NCI-H526 (cell line): ENCODE results near the gene AP2S1.
"Not testable (repeated sequence)": the region's sequence is repeated elsewhere in the genome, so short reads cannot be mapped to it uniquely, and the experiment has no call there.

Experiments
- DNase-seq, 2 experiments: peaks; one replicate each; lab custom pipeline; 2025; lab: John Stamatoyannopoulos, UW

The AP2S1 gene

GRCh38 chr19:46867170-46867569, 16.5 kb upstream of the AP2S1 start:
- no peak for DNase-seq

- DNase-seq, result no peak
These were observed 15.9 kb upstream of the AP2S1 start for GRCh38 chr19:46866407-46867136.

GRCh38 chr19:46863818-46864629, 13.4 kb upstream of the AP2S1 start:
- no peak for DNase-seq

- peak in 1 of 2 experiments; percentile 12 for DNase-seq
These were observed 12.5 kb upstream of the AP2S1 start for GRCh38 chr19:46862974-46863632.

GRCh38 chr19:46862503-46862834, 11.8 kb upstream of the AP2S1 start:
- no peak for DNase-seq

- DNase-seq, result peak in 1 of 2 experiments; percentile 38
These were observed 11.3 kb upstream of the AP2S1 start for GRCh38 chr19:46861691-46862502.

- peak in 1 of 2 experiments; percentile 58 for DNase-seq
These were observed 10.4 kb upstream of the AP2S1 start, which contains the start of gene ARHGAP35 for GRCh38 chr19:46860846-46861690. Gene ARHGAP35 (plus strand): TSS chr19:46860997. CDS start chr19:46918676, 57,679 bp downstream.

GRCh38 chr19:46860125-46860845, 9.6 kb upstream of the AP2S1 start:
- peak; percentile 97 to 99 for DNase-seq

- peak; percentile 85 to 89 for DNase-seq
These were observed 9.0 kb upstream of the AP2S1 start for GRCh38 chr19:46859637-46860124.

- DNase-seq, result peak; percentile 87 to 97
These were observed 5.7 kb upstream of the AP2S1 start for GRCh38 chr19:46856062-46857022.

- not testable (repeated sequence) for DNase-seq
These were observed 4.1 kb upstream of the AP2S1 start for GRCh38 chr19:46854698-46855097.

- DNase-seq, result no peak
These were observed 2.2 kb upstream of the AP2S1 start for GRCh38 chr19:46852830-46853229.

GRCh38 chr19:46849610-46850009, 1.0 kb downstream of the AP2S1 start:
- DNase-seq, result no peak

GRCh38 chr19:46848389-46848788, 2.3 kb downstream of the AP2S1 start:
- DNase-seq, result no peak

- no peak for DNase-seq
These were observed 3.1 kb downstream of the AP2S1 start for GRCh38 chr19:46847528-46847927.

- DNase-seq, result no peak
These were observed 4.6 kb downstream of the AP2S1 start for GRCh38 chr19:46845959-46846459.

- no peak for DNase-seq
These were observed 6.6 kb downstream of the AP2S1 start for GRCh38 chr19:46844067-46844489.

GRCh38 chr19:46842791-46843190, 7.9 kb downstream of the AP2S1 start:
- DNase-seq, result no peak
